Activated naive CD8-positive, alpha-beta T cell treated with anti-CD3 and anti-CD28 coated beads, Interleukin-2, amount 10 ng/mL, durations not matched to agents 7 days and 5 days (primary cell): ENCODE measurements around the gene RFXANK. TPM values are rescaled to one million over a fixed set of nuclear protein-coding genes. Genes with fewer than 3 reads are reported as not detected.

Source experiments
- ATAC-seq: fragments of 150-1000 bp; cut with Tn5 transposase; one replicate; pipeline ENCODE4 v1.10.0; 2021; ENCODE audit warnings: low read depth, moderate library complexity
- POLR2A ChIA-PET: fragments of 350-600 bp; sonication (Branson Sonifier 250); formaldehyde crosslinking; loops from one replicate; lab custom pipeline; 2021; ENCODE audit warnings: antibody characterized with exemption; lab: Charles Lee
- DNase-seq: peaks from one replicate; pipeline ENCODE4 v3.0.0; 2021
- H3K27ac Mint-ChIP-seq: one replicate; pipeline ENCODE4 v1.8.0; 2022; ENCODE audit warnings: mild to moderate bottlenecking, mixed read lengths
- H3K27me3 Mint-ChIP-seq: one replicate; pipeline ENCODE4 v1.8.0; 2022; ENCODE audit warnings: mild to moderate bottlenecking, moderate library complexity, mixed read lengths
- H3K36me3 Mint-ChIP-seq: one replicate; pipeline ENCODE4 v1.8.0; 2021; ENCODE audit warnings: mild to moderate bottlenecking, mixed read lengths
- H3K4me1 Mint-ChIP-seq: one replicate; pipeline ENCODE4 v1.8.0; 2021; ENCODE audit warnings: mixed read lengths
- H3K4me3 Mint-ChIP-seq: one replicate; pipeline ENCODE4 v1.8.0; 2022; ENCODE audit warnings: mild to moderate bottlenecking, moderate library complexity, mixed read lengths
- H3K9me3 Mint-ChIP-seq: one replicate; pipeline ENCODE4 v1.8.0; 2021; ENCODE audit warnings: mixed read lengths
- total RNA-seq, 2 experiments: library from RNA; stranded (reverse); gene quantifications; one replicate each; pipeline ENCODE4 v1.2.3, GENCODE V29; 2021

Gene RFXANK
- total RNA-seq, 2 experiments from 2014 or later: 87.0 to 94.4 TPM

DNA sequence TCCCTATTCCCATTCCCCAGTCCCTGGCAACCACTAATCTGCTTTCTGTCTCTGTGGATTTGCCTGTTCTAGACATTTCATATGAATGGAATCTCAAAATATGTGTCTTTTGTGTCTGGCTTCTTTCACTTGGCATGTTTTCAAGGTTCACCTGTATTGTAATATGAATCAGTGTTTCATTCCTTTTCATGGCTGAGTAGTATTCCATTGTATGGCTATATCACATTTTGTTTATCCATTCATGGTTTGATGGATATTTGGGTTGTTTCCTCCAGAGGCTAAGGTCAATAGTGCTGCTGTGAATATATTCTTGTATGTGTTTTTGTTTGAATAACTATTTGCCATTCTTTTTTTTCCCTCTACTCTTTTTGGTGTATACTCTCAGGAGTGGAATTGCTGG is 44.1 kb downstream of the RFXANK start:
- no peak overlapping the region for H3K4me3 Mint-ChIP-seq
- POLR2A ChIA-PET: no interaction called here
- H3K9me3 Mint-ChIP-seq: peaks cover 9% of the 10 kb centered on the region
- no peak overlapping the region for H3K27ac Mint-ChIP-seq
- no peaks in the 10 kb centered on the region for H3K36me3 Mint-ChIP-seq
- no peaks in the 10 kb centered on the region for H3K27me3 Mint-ChIP-seq
- DNase-seq: no peak
- no peaks in the 10 kb centered on the region for H3K4me1 Mint-ChIP-seq
- no peak for ATAC-seq

- no peak overlapping the region for H3K4me3 Mint-ChIP-seq
These were observed 46.3 kb downstream of the RFXANK start for GRCh38 chr19:19238126-19238894.

GRCh38 chr19:19239675-19240074 is 47.6 kb downstream of the RFXANK start:
- H3K27ac Mint-ChIP-seq: no peak overlapping the region
- ATAC-seq (no peak), DNase-seq (no peak)
- H3K9me3 Mint-ChIP-seq: peaks cover 4% of the 10 kb centered on the region
- H3K4me1 Mint-ChIP-seq: no peaks in the 10 kb centered on the region
- no peaks in the 10 kb centered on the region for H3K27me3 Mint-ChIP-seq
- POLR2A ChIA-PET: no interaction called here
- no peak overlapping the region for H3K4me3 Mint-ChIP-seq
- no peaks in the 10 kb centered on the region for H3K36me3 Mint-ChIP-seq

More at GRCh38 chr19:19238126-19238894, 46.3 kb downstream of the RFXANK start:
- H3K36me3 Mint-ChIP-seq: no peaks in the 10 kb centered on the region
- no peaks in the 10 kb centered on the region for H3K27me3 Mint-ChIP-seq
- H3K4me1 Mint-ChIP-seq: no peaks in the 10 kb centered on the region
- peaks cover 9% of the 10 kb centered on the region for H3K9me3 Mint-ChIP-seq
- DNase-seq: no peak
- no peak overlapping the region for H3K27ac Mint-ChIP-seq
- no peak for ATAC-seq
- POLR2A ChIA-PET: no interaction called here

DNA sequence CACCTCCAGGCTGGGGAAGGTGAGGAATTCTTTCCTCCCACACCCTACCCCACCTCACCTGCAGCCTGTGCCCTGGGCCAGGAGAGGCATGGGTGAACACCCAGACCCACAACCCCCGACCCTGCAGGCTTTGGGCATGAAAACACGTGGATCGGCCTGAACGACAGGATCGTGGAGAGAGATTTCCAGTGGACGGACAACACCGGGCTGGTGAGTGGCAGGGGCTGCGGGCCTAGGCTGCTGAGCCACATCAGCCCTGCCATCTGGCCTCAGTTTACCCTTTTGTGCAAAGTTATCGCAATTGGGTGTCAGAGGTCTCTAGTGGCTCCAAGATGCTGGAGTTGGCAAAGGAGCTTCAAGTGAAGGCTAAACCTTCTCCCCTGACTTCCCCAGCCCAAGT is 48.4 kb downstream of the RFXANK start:
- Mint-ChIP-seq H3K36me3 (no peaks in the 10 kb centered on the region), H3K4me1 (no peaks in the 10 kb centered on the region), H3K27me3 (no peaks in the 10 kb centered on the region), H3K27ac (no peak overlapping the region), H3K4me3 (no peak overlapping the region), H3K9me3 (peaks cover 4% of the 10 kb centered on the region)
- DNase-seq (no peak), ATAC-seq (no peak)
- POLR2A ChIA-PET: no interaction called here

- ATAC-seq: no peak
- Mint-ChIP-seq H3K27ac (no peak overlapping the region), H3K4me1 (no peaks in the 10 kb centered on the region), H3K36me3 (no peaks in the 10 kb centered on the region), H3K4me3 (no peak overlapping the region), H3K9me3 (no peaks in the 10 kb centered on the region), H3K27me3 (peaks cover 17% of the 10 kb centered on the region)
- no peak for DNase-seq
- POLR2A ChIA-PET: no interaction called here
These were observed 58.2 kb downstream of the RFXANK start for GRCh38 chr19:19250196-19250801.

Other genes starting within 250 kb of the RFXANK start
- 100 to 1,000 TPM; 150 to 155 TPM for gene SUGP2, start 158.7 kb upstream of the RFXANK start, total RNA-seq
- gene ARMC6, start 158.7 kb upstream of the RFXANK start, total RNA-seq: 10 to 100 TPM; 23.3 to 26.2 TPM
- 10 to 100 TPM; 20.4 to 22.0 TPM for gene SLC25A42, start 128.3 kb upstream of the RFXANK start, total RNA-seq
- 10 to 100 TPM; 25.8 to 30.5 TPM for gene TMEM161A, start 53.8 kb upstream of the RFXANK start, total RNA-seq
- 1 to 10 TPM; 5.2 TPM for gene MEF2B, start 22.0 kb upstream of the RFXANK start, total RNA-seq
- 10 to 100 TPM; 31.9 to 32.4 TPM for gene BORCS8, start 106 bp upstream of the RFXANK start, total RNA-seq
- gene NR2C2AP, start 11.2 kb downstream of the RFXANK start, total RNA-seq: 10 to 100 TPM; 29.1 to 32.9 TPM
- gene NCAN, start 19.7 kb downstream of the RFXANK start, total RNA-seq: not detected
- gene TM6SF2, start 81.0 kb downstream of the RFXANK start, total RNA-seq: not detected
- 10 to 100 TPM; 66.8 to 70.6 TPM for gene SUGP1, start 128.3 kb downstream of the RFXANK start, total RNA-seq
- 100 to 1,000 TPM; 103 to 105 TPM for gene MAU2, start 128.6 kb downstream of the RFXANK start, total RNA-seq
- 100 to 1,000 TPM; 152 to 153 TPM for gene GATAD2A, start 213.4 kb downstream of the RFXANK start, total RNA-seq